HG03520 (cell line): ENCODE results near the gene AQP1.

Experiments
- ATAC-seq: cut with Tn5 transposase; IDR thresholded peaks from one replicate; pipeline ENCODE4 v1.9.1; 2021; ENCODE audit warnings: mild to moderate bottlenecking, moderate library complexity; ENCODE audit not compliant: unreplicated experiment

The AQP1 gene

DNA sequence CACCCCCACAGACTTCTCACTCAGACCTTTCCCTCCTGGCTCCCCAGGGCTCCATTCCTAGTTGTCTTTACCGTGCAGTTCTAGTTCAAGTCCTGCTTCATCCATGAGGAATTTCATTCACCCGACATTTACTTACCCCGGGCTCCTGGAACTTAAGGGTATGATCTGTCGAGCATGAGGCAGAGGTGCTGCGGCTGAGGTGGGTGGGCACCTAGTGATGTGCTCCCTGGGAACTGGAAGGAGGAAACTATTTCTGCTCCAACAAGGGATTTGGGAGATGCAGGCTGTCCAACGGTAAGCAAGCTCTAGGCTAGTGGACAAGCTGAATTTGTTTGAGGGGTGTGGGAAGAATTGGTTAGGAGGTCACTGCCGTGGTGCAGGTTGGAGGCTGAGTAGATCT, 30.2 kb upstream of the AQP1 start:
- ATAC-seq: no peak

DNA sequence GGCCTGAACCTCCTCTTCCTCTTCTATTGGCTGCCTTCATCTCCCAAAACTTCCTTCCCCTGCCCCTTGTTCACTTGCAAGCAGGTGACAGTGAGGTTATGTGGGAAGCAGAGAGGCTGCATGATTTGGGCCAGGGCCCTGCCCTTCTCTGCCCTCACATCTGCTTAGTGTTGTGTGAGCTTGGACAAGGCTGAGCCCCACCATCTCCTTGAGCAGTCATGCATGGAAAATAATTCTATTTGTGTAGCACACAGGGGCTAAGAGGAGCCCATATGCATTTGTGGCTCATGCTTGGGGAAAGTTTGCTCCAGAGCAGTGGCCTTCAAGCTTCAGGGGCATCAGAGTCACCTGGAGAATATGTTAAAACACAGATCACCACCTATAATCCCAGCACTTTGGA, 26.8 kb upstream of the AQP1 start:
- ATAC-seq: no peak

DNA sequence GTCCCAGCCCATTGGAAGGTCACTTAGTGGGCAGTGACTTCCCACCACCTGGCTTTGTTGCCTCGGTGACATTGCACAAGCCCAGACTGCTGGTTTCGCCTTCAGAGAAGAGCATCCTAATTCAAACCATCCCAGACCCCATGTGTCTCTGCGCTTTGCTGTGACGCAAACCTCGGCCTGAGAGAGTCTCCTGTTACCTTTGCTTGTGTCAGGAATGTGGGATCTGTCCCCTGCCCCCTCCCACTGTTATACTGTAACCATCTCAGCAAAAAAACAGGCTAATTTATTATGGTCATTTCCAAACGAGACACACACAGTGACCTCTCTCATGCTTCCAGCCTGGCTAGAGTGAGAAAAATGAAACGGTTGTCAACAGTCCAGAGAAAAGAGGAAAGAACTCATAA, 25.0 kb upstream of the AQP1 start:
- no peak for ATAC-seq

DNA sequence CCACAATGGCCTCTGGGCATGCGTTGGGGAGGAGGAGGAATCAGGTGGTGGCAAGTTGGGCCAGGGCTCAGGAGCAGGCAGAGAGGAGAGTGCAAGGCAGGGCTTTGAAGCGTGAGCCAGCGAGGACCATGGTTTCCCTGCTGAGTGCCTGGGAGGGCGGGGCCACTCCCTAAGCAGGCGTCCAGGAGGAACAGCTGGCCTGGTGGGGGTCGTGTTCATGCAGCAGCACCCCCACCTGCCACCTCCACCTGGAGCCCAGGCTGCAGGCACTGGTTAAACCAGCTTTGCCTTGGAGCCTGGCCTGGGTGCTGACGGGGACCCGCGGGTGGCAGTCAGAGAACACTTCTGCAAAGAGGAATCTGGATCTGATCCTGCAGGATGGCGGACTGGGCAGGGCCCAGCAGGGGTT, 24.2 kb upstream of the AQP1 start:
- ATAC-seq: no peak

DNA sequence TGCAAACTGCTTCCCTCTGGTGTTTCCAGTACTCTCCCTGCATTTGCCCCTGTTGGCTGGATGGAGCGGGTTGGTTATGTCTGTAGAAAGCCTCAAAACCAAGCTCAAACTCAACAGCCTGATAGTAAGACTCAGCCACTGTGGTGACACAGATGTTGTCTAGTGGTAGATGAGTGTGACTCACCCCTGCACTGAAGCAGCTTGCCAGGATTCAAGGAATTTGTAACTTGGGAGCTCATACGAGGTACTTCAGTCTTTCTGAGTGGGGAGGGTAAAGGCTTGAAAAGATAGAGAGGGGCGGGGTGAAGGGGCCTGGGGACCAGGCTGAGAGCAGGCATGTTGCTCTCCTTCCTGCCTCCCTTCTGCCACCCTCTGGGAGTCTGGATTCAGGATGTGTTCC, 22.9 kb upstream of the AQP1 start:
- no peak for ATAC-seq

- ATAC-seq: no peak
Measured at GRCh38 chr7:30890226-30890625, 21.4 kb upstream of the AQP1 start.

GRCh38 chr7:30893357-30893756, 18.3 kb upstream of the AQP1 start:
- no peak for ATAC-seq

DNA sequence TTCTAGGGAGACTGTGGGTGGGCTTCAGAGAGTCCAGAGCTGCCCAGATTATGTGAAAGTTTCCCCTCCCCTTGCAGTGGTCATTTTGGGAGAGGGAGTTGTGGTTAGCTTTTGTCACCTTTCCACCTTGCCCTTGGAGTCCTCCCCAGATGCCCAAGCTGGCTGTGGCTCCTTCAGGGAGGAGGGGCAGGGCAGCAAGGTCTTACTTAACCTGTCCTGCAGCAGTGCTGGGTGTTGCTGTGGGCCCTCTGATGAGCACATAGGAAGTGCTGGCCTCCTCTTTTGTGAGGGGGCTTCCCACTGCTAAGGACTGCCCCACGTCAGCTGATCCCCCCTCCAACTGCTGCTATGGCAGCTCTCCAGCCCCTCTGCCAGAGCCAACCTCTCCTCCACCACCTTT, 17.6 kb upstream of the AQP1 start:
- ATAC-seq: no peak

DNA sequence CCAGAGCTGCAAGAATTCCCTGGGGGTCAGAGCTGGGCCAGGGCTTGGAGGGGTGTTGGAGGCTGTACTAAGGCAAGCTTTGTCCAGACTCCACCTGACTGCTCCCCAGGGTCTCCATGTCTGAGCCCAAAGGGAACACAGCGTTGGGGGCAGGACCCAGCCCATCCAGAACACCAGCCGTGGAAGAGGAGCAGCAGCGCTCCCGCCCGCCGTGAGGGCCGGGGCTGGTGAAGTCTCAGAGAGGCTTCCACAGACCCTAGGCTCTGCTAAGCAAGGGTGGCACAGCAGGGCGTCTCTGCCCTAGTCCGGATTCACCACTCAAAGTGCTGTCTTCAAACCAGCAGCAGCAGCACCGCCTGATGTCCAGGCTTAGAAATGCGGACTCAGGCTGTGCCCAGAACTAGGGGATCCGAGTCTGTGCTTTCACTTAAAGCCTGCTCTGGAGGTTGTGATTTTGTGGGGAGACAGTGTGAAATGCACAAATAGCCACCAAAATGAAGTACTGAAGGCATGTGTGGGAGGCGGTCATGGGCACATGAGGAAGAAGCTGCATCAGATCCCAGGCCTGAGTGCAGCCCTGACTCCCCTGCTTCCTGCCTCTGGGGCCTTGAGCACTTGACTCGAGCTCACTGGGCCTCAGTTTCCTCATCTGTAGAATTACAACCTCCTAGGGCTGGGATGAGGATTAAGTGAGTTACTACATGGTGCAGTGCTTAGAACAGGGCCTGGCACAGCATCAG, 16.6 kb upstream of the AQP1 start:
- ATAC-seq: no peak

- ATAC-seq: no peak
Measured at GRCh38 chr7:30896036-30896435, 15.6 kb upstream of the AQP1 start.

DNA sequence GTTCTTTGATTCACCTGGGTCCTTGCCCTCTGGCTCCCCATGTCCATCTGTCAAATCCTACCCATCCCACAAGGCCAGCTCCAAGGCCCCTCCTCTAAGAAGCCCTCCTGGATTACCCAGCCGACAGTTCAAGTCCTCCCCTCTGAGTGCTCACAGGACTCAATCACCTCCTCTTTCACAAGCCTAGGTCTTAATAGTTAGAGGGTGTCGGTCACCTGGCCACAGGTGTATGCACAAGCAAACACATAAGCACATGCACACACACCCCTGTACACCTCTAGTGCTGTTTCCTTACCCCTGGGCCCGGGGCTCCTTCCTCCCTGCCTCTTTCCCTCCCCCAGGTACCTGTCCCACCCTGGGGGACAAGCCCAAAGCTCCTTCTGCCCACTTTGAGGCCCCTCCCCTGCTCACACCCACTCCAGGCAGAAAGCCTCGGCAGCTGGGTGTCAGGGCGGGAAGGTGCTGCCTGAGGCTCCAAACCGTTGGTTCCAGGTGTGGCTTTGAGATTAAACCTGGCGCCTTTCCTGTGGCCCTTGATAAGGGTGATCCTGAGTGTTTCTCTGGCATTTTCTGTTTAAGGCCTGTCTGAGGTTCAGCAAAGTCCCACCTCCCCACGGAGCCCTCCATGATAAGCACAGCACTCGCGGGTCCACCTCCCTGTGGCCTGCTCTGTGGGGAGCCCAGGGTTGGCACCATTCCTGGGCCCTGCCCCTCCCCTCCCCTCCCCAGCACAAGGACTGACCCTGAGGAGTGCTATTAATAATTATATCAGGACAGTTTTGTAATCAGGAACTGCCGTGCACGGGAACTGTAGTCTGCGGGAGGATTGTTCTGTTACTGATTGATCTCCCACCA, 14.6 kb upstream of the AQP1 start:
- ATAC-seq: no peak

DNA sequence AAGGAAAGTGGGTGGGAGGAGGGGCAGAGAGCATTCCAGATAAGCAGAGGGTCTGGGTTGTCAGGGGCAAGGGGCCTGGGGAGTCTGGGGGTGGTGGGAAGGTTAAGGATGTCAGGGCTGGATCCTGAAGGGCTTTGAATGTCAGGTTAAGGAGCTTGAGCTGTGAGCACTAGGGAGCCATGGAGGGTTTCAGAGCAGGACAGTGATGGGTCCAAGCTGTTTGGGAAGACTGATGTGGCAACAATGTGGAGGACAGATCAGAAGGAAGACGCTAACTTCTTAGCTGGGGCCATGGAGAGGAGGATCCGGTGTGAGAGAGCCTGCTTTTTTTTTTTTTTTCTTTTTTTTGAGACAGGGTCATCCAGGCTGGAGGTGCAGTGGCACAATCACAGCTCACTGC, 13.9 kb upstream of the AQP1 start:
- ATAC-seq: no peak

GRCh38 chr7:30898411-30898810, 13.2 kb upstream of the AQP1 start:
- no peak for ATAC-seq

DNA sequence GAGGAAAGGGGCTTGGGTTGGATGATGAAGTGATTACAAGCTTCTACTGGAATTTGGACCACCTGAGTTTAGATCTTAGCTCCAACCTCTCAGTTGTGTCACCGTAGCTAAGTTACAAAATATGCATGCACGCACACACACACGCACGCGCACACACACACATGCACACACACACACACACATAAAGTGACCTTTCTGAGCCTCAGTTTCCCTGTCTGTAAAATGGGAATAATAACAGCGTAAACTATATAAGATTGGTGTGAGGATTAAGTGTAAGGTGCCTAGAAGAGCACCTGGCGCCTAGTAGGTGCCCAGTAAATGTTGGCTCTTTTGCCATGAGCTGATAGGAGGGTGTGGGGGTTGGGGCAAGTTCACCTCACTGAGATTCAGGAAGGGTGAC, 12.6 kb upstream of the AQP1 start:
- ATAC-seq: no peak

GRCh38 chr7:30899630-30900029, 12.0 kb upstream of the AQP1 start:
- ATAC-seq: no peak

- ATAC-seq: no peak
Measured at GRCh38 chr7:30900053-30900452, 11.6 kb upstream of the AQP1 start.

DNA sequence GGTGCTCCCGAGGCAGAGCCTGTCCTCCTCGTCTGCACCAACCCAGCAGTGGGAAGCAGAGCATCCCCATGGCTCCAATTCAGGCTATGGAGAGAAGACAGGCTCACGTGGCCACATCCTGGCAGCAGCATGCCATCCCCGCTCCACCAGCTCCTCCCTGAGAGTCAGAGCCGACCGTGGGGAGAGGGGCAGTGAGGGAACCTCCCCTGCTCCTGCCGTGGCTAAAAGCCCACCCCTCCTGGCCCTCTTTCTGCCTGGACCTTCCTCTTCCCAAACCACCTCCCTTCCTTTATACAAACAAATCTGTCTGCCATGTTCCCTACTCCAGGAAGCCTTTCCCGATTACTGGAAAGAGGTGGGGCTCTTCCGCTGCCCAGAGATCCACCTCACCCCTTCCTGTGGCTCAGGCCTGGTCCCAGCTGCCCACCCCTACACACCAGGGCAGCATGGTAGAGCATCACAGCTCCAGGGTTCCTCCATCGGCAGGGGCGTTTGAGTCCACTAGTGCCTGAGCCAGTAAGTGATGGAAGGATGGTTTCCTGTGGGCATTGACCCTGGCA, 10.8 kb upstream of the AQP1 start:
- ATAC-seq: no peak

- no peak for ATAC-seq
Measured at GRCh38 chr7:30901856-30902255, 9.8 kb upstream of the AQP1 start.

DNA sequence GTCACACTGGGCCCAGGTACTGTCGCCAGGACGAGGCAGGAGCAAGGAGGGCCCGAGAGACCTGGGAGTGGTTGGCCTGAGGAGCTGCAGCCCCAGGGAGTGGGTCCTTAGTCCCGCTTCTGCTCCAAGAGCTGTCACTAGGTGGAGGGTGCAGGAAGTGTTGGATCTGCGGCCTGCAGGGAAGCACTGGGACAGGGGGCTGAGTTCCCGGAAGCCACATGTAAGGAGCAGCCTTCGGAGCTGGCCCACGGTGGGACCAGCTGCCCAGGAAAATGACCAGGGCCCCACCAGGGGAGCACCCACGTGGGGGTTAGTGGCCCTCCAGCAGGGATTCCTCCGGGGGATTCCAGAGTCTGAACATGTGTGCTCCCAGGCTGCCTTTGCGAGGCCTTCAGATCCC, 9.2 kb upstream of the AQP1 start:
- no peak for ATAC-seq

DNA sequence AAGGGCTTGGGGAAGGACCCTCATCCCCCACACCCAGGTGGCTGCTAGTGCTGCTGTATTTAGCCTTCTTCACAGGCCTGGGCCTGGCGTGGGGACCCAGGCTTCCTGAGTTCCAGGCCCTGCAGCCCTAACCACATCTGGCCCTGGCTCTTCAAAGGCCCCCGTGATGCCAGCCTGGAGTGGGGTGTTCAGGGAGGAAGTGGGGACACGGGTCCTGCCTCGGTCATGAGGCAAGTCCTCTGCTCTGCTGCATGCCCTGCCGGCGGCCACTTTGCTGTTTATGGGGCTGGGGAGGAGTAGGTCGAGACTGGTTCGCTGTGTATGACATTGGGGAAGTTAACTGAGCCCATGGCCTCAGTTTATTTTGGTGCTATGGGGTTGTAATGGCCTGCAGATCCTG, 8.5 kb upstream of the AQP1 start:
- ATAC-seq: no peak

GRCh38 chr7:30904561-30904960, 7.1 kb upstream of the AQP1 start:
- no peak for ATAC-seq
